Measurements from ENCODE around the gene INPP5A.
"Not testable (repeated sequence)": the region's sequence is repeated elsewhere in the genome, so short reads cannot be mapped to it uniquely, and the experiment has no call there.

The INPP5A gene

DNA sequence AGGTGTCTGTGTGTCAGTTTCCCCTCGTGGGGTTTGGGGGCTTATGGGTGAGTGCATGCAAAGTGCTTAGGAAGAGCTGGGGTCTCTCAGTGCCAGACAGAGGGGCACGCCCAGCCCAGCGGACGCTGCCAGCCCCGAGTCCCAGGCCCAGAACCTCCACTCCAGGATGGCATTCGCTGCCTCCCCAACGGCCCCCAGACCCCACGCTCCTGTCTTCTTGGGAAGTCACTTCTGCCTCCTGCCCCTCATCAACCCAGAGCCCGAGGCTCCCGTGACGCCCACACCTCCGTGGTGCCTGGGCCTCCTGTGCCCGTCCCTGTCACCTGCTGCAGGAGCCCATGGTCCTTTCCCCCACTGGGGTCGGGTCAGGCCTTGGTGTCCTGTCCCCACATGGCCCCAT lies 213.3 kb downstream of the INPP5A start:
- FAIRE-seq, result no peak

- FAIRE-seq, result no peak
Measured at GRCh38 chr10:132752378-132752777, 214.8 kb downstream of the INPP5A start.

DNA sequence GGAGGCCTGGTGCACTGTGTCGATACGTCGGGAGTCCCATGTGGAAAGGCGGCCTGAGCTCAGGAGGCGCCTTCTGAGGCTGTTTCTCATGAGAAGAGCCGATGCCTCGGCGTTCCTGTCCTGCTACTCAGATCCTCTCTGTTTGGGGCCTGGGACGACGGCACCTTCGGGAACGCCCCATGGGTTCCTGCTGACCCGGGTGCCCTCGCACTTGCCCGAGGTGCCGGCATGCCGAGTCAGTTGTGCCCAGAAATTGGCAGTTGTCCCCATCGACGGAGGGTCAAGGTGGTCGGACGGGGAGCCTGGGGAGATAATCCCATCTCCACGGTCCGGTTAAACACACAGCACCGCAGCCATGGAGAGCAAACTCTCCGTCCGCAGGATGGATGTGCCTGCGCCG lies 215.4 kb downstream of the INPP5A start:
- FAIRE-seq, result no peak

- no peak for FAIRE-seq
Measured at GRCh38 chr10:132753596-132753995, 216.0 kb downstream of the INPP5A start.

- FAIRE-seq, result no peak
Measured at GRCh38 chr10:132754071-132754470, 216.5 kb downstream of the INPP5A start.

GRCh38 chr10:132755166-132755711 lies 217.7 kb downstream of the INPP5A start:
- no peak for FAIRE-seq

DNA sequence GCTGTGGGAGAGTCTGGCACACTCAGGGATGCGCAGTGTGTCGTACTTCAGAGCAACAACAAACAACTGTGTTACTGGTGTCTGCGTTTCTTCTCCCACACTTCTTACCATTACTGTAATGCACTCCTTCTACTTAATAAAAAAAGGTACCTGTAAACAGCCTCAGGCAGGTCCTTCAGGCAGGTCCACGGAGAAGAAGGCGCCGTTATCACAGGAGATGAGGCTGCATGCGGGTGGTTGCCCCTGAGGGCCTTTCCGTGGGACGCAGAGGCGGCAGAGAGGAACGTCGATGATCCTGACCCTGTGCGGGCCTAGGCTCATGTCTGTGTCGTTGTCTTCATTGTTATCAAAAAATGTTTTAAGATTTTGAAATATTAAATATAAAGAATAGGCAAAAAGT lies 219.0 kb downstream of the INPP5A start:
- FAIRE-seq, result no peak

DNA sequence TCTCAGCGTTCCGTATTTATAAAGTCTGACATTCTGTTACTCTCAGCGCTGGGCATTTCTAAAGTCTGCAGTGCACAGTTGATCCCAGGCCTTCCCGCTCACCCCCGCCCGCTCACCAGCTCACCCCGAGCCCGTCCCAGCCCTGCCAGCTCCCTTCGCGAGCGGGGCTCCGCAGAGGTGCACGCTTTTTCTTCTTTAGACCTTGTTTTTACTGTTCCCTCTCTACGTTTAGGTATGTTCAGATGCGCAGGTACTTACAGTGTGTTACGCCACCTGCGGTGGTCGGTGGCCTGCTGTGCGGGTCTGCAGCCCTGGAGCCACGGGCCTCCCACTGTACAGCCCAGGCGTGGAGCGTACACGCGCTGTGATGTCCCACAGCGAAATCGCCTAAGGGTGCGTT lies 219.6 kb downstream of the INPP5A start:
- FAIRE-seq, result no peak

- FAIRE-seq, result no peak
Measured at GRCh38 chr10:132758865-132759264, 221.3 kb downstream of the INPP5A start.

DNA sequence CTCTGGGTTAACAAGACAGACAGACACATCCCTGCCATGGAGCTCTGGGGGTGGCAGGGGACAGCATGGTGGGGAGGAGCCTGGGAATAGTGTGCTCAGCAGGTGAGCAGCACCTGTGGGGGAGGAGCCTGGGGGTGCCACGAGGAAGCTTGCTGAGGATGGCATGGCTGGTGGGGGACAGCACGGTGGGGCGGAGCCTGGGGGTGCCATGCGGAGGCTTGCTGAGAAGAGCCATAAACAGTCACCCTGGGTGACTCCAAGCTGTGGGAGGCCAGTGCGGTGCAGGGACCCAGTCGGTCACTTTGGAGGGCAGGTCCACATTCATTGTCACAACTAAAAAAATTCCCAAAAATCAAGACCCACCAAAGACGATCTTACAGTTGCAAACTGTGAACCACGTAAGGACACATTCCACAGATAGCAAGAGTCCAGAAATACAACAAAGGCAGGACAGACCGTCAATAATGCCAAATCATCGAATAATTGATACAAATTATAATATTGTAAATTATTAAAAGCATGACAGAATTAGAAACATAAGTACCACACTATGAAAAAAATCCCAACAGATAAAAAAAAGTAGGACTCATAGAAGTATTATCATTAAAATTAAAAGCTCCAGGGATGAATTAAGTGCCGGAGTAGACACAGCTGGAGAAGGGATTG lies 223.9 kb downstream of the INPP5A start:
- no peak for FAIRE-seq

DNA sequence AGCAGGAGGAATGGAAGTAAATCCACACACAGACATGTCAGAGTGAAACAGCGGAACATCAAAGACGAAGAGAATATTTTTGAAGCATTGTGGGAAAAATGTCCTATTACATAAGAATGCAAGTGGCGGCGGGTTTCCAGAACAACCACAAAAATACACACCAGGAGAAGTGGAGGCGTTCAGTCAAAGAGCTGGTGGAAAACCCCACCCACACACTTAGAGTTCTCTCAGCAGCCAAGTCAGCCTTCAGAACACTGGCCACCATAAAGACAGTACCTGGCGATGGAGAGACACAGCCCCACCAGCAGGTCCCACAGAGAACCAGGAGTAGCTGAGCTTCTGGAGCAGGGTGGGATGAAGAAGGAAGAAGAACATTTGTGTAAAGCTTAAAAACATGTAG lies 224.7 kb downstream of the INPP5A start:
- FAIRE-seq, result no peak

DNA sequence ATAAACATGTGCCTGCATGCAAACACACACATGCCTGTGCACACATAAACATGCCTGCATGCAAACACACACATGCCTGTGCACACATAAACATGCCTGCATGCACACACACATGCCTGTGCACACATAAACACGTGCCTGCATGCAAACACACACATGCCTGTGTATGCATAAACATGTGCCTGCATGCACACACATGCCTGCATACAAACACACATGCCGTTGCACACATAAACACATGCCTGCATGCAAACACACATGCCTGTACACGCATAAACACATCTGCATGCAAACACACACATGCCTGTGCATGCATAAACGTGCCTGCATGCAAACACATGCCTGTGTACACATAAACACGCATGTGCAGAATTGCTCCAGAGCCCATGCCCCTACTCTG lies 226.0 kb downstream of the INPP5A start:
- no peak for FAIRE-seq

DNA sequence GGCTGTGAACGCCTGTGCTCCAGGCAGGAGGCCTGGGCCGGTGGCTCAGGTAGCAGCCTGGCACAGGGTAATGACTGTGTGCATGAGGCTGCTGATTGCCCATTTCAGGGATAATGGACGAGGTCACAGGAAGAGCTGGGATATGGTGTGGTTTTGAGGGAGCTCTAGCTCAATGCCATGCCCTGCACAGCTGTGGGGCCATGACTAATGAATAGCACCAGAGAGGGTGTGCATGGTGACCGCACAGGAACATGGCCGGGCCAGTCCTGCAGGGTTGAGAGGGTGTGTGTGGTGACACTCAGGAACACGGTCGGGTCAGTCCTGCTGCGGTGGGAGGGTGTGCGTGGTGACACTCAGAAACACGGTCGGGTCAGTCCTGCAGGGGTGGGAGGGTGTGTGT lies 226.5 kb downstream of the INPP5A start:
- FAIRE-seq, result no peak

GRCh38 chr10:132765435-132765834 lies 227.8 kb downstream of the INPP5A start:
- no peak for FAIRE-seq

DNA sequence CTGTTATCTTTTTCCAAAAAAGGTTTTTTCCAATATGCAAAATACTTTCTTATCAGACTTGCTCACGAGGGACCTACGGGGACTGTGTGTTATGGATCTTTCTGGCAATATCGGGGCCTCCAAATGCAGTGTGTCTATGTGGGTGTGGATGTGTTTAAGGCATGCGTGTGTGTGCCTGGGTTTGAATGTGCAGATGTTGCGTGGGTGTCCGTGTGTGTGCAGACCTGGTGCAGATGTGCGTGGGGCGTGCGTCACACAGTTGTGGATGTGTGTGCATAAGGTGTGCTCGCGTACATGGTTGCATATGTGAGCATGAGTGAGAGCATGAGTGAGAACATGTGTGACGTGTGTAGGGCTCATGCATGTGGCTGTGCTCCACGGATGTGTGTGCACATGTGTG lies 228.7 kb downstream of the INPP5A start:
- no peak for FAIRE-seq

DNA sequence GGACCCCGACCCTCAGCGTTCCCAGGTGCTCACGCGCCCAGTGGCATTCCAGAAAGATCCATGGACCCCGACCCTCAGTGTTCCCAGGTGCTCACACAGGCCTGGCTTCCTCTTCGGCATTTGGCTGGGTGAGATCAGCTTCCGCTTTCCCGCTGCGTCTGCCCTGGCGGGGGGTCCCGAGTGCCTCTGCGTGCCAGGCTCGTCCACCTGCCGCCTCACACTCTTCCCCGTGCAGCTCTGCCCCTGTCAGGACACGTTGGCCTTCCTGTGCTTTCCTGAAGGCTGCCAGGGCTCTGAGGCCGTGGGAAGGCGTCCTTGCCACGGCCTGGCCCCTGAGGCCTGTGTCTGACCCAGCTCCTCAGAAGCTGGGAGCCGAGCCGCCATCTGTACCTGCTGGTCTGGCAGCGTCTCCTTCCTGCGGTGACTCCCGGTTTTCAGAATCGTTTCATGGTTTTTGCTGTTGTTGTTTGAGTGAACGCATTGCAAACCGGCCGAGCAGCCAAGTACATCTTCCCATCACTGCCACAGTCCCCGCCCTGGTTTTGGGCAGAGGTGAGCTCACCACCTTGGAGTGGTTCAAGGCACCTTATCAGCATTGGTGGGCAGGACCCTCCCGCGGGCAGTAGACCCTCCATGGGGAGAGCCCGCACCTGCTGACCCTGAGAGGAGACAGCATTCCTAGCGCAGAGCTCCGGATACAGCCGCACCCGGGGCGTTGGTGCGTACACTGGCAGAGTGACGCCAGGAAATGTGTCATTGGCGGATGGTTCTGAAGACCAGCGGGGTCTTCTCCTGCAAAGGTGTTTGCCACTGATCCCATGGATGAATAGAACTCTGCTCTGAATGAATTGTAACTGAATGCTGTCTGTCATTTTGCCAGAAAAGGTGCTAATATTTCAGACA lies 231.0 kb downstream of the INPP5A start:
- FAIRE-seq, result no peak

GRCh38 chr10:132770061-132771021 lies 232.8 kb downstream of the INPP5A start:
- no peak for FAIRE-seq

- not testable (repeated sequence) for FAIRE-seq
Measured at GRCh38 chr10:132772816-132773215, 235.2 kb downstream of the INPP5A start.

- FAIRE-seq, result no peak
Measured at GRCh38 chr10:132774181-132774901, 236.8 kb downstream of the INPP5A start.

DNA sequence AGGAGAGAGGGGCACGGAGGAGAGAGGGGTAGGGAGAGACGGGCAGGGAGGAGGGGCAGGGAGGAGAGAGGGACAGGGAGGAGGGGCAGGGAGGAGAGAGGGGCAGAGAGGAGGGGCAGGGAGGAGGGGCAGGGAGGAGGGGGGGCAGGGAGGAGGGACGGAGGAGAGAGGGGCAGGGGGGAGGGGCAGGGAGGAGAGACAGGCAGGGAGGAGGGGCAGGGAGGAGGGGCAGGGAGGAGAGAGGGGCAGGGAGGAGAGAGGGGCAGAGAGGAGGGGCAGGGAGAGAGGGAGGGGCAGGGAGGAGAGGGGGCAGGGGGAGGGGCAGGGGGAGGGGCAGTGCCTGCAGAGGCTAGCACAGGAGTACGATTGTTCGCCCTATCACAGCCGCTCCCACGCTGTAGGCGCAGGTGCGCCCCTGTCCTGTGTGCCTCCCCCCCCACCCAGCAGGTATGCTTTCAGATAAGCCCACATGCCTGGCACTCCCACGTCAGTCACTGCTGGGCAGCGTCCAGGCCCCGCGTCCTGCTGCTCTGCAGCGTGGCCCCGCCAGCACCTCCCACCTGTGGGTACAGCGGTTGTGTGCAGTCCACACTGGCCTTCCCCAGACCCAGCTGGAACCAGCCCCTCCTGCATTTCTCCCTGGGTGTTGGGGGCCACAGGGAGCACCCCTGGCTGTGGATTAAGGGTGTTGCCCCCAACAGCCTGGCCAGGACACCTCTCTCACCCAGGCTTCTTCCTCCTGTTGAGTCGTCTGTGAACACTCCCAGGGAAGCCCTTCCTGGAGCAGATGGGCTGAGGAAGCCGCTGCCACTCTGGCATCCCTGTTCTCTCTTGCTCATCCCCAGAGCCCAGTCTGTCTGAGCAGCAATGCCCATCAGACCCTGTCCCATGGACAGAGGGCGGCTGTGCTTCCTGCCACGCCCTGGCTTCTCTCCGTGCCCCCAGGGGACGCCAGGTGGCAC lies 237.6 kb downstream of the INPP5A start:
- no peak for FAIRE-seq

DNA sequence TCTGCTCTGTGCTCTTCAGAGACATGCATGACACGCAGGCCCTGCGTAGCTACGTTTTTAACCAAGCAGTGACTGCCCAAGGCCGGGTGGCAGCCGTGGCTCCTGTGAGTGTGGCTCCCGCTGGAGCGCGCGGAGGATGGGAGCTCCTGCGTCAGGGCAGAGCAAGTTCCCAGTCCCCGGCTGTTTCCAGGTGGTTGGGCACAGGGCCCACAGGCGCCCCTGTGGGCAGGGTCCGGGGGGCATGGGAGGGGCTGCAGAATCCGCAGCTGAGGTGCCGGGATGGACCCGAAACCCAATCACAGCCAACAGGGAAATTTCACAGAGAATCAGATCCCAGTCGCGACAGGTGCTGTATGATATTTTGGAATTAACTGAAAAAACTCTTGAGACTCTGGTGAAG lies 238.6 kb downstream of the INPP5A start:
- FAIRE-seq, result no peak

Data from islet of Langerhans (tissue), 1 donor.